ENCODE results near the gene PEX16. TPM values are rescaled to one million over a fixed set of nuclear protein-coding genes. Genes with fewer than 3 reads are reported as not detected.

Gene PEX16
- total and polyA plus RNA-seq, 9 of the 15 experiments (the other 6 are each of a cell fraction or from before 2014, with no cell fraction given) = 1.5 to 43.9 (median 14.6) TPM

GRCh38 chr11:45917286-45917622, 423 bp downstream of the PEX16 start:
- Histone ChIP-seq H2AFZ (ENCODE audit: low read depth, low read length) (peak overlapping the region; percentile 89; the same call in 1 of the 2 replicates), H3K36me3 (ENCODE audit: control insufficient read depth, insufficient read depth, low read length) (peaks cover 35% of the 10 kb centered on the region; the same call in 2 of the 3 replicates), H3K9me1 (ENCODE audit: control insufficient read depth, insufficient read depth, low read length) (no peaks in the 10 kb centered on the region), H3K27ac (ENCODE audit: extremely low read depth, low read depth, low read length) (peak overlapping the region; percentile 88), H4K20me1 (replicated peaks; ENCODE audit: control insufficient read depth, insufficient read depth, low read length) (no peaks in the 10 kb centered on the region), H3K79me2 (ENCODE audit: control insufficient read depth, insufficient read depth, low read length) (peaks cover 14% of the 10 kb centered on the region), H3K4me2 (ENCODE audit: insufficient read depth, low read length) (peak overlapping the region; percentile 94), H3K9ac (ENCODE audit: insufficient read depth in 1 of 2, low read depth in 2 of 2, low read length in 2 of 2) (peak overlapping the region; percentile 79 to 93), H3K27me3 (ENCODE audit: control insufficient read depth in 2 of 2, insufficient read depth in 2 of 2, low read length in 2 of 2) (no peaks in the 10 kb centered on the region), H3K4me3 (peak overlapping the region; percentile 72), H3K9me3 (replicated peaks; ENCODE audit: control insufficient read depth, insufficient read depth, low read depth, low read length) (no peaks in the 10 kb centered on the region), H3K4me1 (replicated peaks in 1 of 2; ENCODE audit: control insufficient read depth in 2 of 2, insufficient read depth in 2 of 2, low read length in 2 of 2) (peaks cover 6 to 45% of the 10 kb centered on the region in 2 experiments; a peak in 4 of 5 replicates)
- FAIRE-seq (no peak), ATAC-seq (no peak), DNase-seq (ENCODE audit: extremely low read depth in 1 of 4, low spot score in 3 of 4) (peak in 1 of 4 experiments; percentile 37)
- intact Hi-C loops (cut with micrococcal nuclease) = no loop called here
- WGBS (ENCODE audit: insufficient coverage, low coverage, missing lambda C conversion rate) = 1% methylated on average over 16 of the region's 16 CpGs
- CTCF ChIA-PET (ENCODE audit: low intra/inter-chr PET ratio) = no interaction called here
- POLR2A ChIA-PET = interaction anchor here (0.7 to 0.9 kb wide), 3 partner anchors 16 to 264 kb away, joined by 3 read pairs; no protein-coding TSS in a partner anchor
- BruUV-seq (replicated peaks) = no TSS peak
- no peak for TF ChIP-seq NFIX (CRISPR knock-in tag; IDR thresholded peaks at IDR 0.05; ENCODE audit: low read depth)
- 0 out of 2 replicates have a peak, but pooled peaks have one; percentile 7 for TF ChIP-seq ETS1 (conservative IDR thresholded peaks at IDR 0.05; ENCODE audit: control insufficient read depth, low read depth, low read length)
- TF ChIP-seq CCNT2 (IDR thresholded peaks at IDR 0.05; ENCODE audit: borderline replicate concordance, extremely low read depth, insufficient read length, low read depth, low read length) = no peak
- 0 out of 4 replicates have a peak, but pooled peaks of 1 of the 2 experiments have one; percentile 15 for TF ChIP-seq SIN3A (IDR thresholded peaks at IDR 0.05; ENCODE audit: borderline replicate concordance in 2 of 2, control insufficient read depth in 1 of 2, low read depth in 2 of 2, low read length in 2 of 2)
- peak; percentile 3 for TF ChIP-seq HMGN3 (IDR thresholded peaks at IDR 0.05; ENCODE audit: borderline replicate concordance, extremely low read depth, insufficient read length, low read depth, low read length)
- no peak for TF ChIP-seq MYC (IDR thresholded peaks at IDR 0.05; ENCODE audit: low read depth, low read length)
- no peak for TF ChIP-seq MYC (CRISPR knock-in tag; IDR thresholded peaks at IDR 0.05; ENCODE audit: borderline replicate concordance, low read depth)
- in situ Hi-C loops (cut with MboI) = no loop called here

Data from K562 (cell line).